Measurements from ENCODE around the gene PTTG1IP.
A peak's percentile ranks its signal among the peaks of the same experiment; 100 is the strongest.
"Not testable (repeated sequence)": the region's sequence is repeated elsewhere in the genome, so short reads cannot be mapped to it uniquely, and the experiment has no call there.

PTTG1IP gene

DNA sequence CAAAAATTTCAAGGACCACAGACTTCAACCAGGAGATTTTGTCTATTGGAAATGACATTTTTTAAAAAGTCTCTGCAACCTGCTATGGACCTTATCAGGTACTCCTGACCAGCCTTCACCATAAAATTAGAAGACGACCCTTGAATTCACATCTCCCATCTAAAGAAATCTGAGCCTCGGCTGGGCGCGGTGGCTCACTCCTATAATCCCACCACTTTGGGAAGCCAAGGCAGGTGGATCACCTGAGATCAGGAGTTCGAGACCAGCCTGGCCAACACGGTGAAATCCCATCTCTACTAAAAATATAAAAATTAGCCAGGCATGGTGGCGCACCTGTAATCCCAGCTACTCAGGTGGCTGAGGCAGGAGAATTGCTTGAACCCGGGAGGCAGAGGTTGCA lies 5.7 kb upstream of the PTTG1IP start:
- DNase-seq, result not testable (repeated sequence)

DNA sequence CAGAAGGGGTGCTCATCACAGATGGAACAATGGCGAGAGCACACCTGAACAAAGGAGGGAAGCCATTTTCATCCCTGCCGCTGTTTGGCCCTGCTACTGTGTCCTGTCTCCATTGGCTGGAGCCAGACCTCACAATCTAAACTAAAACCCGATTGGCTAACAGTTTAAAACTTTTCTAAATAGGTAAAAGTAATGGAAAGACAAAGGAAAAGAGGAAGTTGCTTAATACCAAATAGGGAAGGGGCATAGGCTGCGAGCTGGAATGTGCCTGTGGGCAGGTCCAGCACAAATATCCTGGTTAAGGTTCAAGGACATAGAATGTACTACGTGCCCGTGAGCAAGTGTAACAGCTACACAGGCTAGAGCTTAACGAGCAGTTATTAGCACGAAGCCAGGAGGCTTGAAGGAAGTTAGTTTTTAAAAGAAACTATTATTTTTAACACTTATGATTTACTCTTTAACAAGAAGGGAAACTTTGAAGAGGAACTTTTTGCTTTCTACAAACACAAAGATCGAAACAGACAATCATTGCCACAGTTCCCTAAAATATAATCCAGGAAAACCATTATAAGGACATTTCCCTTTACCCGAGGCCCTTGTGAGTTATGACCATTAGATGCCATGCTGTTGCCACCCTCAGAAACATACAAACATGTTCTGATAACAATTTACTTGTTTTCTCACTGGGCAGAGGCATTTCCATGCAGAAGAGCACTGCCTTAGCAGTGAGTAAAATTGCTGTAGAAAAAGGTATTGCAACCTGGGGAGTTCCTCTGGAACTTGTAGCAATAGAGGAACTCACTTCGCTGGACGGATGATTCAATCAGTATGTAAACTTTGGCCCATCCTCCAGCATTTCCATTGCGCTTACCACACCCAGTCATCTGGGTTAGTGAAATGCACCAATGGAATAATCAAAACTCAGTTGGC lies 4.8 kb upstream of the PTTG1IP start:
- no peak for DNase-seq

DNA sequence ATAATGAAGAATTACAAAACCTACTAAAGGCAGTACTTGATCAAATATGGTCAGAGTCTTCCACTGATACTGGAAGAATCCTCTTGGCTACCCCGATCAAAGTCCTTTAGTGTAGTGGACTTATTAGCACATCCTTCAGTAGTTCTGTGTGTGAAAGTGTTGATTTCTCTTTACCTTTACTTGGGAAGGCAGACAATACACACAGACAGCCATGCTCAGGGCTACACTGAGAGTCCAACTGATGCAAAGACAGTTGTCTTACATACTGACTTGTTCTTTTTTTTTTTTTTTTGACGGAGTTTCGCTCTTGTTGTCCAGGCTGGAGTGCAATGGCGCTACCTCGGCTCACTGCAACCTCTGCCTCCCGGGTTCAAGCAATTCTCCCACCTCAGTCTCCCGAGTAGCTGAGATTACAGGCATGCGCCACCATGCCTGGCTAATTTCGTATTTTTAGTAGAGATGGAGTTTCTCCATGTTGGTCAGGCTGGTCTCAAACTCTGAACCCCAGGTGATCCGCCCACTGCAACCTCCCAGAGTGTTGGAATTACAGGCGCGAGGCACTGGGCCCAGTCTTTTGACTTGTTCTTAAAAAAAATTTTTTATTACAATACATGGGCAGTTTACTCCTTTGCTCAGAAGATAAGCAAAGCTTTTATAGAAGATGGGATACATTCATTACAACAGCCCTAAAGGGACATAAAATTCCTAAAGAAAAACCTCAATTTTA lies 3.5 kb upstream of the PTTG1IP start:
- DNase-seq, result no peak

DNA sequence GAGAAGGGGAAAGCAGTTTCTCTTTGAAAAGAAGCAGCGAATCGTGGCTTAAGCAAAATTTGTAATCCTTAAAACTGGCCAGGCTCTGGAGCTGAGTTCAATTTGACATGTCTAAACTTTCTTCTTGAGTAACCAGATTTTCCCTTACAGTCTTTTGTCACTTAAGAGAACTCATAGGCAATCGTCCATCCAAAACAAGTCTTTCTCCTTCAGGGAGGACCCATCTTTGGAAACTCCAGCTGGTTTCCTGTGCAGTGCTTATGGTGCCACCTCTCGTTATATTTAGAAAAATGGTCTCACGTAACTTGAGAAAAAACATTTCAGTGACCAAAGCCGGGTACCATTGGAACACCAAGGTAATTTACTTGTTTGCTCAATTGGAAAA lies 1.8 kb upstream of the PTTG1IP start:
- DNase-seq, result no peak

DNA sequence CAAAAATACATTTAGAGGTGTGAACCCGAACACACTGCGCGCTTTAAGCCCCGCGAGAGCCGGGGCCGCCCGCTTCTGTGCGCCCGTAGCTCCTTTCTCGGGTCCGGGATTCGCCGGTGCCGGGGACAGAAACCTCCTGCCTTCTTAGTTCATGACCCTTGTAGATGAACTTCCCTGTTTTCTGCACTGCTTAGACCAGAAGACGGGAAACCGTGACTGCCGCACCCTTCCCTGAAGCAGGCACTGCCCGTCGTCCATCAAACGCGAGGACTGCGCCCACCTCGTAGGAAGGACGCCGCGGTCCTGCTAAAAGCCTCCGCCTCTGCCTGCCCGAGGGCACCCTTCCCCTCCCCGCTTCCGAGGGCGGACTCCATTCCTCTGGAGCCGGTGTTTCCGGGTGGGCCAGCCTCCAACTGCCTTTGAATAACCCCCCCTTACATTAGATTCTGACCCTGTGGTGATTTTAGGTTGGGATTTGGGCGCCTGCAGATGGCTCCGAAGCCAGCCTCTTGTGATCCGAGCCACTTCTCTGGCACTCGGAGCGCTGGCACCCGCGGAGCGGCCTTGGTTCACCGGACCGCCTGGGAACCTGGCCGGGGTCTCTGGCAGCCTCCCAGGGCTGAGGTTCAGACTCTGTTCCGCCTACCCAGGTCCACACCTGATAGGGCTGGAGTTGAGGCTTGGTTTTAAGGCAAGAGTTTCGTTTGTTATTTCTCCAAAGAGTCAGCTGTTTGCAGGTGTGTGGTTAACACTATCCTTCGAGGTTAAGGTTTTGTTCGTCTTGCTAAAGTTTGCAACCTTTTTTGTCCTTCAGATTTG lies 1.2 kb upstream of the PTTG1IP start:
- peak in 1 of 2 experiments; percentile 57 for DNase-seq

DNA sequence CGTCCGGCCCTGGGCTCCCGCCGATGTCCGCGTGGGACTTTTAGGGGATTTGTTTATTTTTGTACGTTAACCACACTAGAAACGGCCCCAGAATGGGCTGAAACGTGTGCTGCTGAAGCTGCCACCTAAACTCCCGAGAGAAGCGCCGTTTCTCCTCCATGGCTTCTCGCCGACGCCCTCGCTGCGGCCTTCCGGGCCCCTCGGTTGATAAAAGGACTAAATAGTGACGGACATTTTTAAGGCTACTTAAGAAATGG lies 678 bp upstream of the PTTG1IP start:
- peak in 1 of 2 experiments; percentile 59 for DNase-seq

DNA sequence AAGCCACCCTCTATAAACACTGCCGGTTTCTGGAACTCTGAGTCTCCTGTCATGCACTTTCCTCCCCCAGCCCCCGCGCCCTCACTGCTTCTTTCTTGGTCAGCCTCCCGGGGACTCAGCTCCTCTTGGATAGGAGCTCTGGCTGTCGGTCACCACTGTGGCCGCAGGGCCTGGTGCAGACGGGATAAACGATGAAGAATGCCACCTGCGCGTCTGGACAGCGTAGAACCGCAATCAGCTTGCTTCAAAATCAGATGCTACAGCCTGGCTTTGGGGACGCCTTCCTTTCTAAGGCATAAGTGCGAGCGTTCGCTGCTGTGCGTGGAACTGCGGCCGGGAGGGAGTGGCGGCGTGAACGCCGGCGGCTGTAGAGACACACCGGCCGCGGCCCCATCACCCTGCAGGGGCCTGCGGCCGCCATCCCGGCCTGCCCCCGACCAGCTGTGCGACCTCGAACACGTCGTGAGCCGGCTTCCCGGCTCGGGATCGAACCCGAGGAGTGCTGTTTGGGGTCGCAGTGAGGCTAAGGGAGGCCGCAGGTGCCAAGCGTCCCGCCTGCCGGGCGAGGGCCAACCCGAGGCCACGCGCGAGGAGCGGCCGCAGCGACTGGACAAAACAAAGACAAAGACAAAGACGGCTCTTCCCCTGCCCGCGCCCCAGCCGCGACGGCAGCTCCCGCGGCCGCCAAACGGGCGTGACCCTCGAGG lies 688 bp downstream of the PTTG1IP start:
- peak in 1 of 2 experiments; percentile 45 for DNase-seq

DNA sequence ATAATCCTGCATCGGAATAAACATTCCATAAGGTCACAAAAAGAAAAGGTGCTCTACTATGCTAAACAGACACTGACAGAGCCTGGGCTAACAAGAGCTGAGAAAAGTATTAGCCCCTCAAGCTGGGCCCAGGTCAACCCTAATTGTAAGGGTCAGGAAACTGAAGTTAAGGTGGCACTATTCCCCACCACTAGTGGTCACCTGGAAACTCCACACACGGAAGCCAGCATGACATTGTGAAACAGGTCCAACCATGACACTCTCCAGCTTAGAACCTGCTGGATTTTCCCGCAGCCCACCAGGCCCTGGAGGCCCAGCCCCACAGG lies 1.2 kb downstream of the PTTG1IP start:
- no peak for DNase-seq

DNA sequence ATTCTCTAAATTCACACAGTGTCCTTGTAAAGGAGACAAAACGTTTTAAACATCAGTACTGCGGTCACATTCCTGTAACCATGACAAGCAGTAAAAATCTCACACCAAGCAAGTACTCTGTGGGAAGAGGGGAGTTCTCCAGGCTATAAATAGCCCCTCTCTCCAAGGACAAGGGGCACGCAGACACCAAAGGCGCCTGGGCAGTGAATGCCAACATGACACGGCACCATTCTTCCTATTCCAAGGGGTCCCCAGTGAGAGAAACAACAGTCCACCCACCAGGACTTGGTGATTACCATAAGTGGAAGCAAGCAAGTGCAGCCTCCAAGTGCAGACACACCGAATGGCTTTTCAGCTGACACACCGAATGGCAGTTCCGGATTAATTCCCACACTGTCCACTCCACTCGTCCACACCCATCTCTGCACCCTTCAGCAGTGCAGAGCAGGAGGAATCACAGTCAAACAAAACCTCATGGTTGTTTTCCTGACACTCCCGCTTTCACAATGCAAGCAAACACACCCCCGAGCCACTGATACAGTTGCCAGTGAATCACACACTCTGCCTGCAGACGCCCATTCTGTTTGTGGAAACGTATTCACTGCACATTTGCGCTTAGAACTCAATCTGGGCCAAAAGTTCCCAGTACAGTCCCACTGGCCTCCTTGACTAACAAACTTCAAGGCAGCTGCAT lies 1.8 kb downstream of the PTTG1IP start:
- DNase-seq, result no peak

DNA sequence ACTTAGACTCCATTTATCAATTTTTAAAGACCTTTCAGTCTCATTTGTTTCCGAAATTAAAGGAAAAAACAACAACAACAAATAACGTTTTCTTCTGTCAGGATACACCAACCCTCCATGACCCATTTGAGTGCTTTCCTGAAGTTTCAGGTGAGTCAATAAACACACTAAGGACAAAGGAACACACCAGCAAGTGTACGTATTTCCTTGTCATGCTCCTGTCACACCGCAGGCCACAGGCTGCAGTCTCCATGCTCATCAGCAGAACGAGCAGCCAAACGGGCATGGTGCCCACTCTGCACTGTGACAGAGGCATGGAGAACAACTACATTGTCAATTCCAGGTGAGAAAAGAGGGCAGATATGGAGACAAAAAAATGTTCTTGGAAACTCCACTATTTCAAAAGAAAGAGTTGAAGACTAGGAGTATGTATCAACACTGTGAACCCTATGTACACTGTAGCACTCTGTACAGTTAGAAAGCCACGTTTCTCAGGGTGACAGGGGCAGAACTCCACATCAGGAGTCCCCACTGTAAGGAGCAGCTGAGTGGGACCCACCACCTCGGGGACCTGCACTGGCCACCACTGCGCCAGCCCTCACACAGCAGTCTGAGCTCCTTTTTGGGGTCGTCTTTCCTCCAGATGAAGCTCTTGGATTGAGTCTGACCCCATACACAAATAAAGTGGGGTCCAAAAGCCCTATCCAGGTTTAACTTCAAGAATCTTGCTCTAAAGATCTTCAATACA lies 2.6 kb downstream of the PTTG1IP start:
- no peak for DNase-seq

DNA sequence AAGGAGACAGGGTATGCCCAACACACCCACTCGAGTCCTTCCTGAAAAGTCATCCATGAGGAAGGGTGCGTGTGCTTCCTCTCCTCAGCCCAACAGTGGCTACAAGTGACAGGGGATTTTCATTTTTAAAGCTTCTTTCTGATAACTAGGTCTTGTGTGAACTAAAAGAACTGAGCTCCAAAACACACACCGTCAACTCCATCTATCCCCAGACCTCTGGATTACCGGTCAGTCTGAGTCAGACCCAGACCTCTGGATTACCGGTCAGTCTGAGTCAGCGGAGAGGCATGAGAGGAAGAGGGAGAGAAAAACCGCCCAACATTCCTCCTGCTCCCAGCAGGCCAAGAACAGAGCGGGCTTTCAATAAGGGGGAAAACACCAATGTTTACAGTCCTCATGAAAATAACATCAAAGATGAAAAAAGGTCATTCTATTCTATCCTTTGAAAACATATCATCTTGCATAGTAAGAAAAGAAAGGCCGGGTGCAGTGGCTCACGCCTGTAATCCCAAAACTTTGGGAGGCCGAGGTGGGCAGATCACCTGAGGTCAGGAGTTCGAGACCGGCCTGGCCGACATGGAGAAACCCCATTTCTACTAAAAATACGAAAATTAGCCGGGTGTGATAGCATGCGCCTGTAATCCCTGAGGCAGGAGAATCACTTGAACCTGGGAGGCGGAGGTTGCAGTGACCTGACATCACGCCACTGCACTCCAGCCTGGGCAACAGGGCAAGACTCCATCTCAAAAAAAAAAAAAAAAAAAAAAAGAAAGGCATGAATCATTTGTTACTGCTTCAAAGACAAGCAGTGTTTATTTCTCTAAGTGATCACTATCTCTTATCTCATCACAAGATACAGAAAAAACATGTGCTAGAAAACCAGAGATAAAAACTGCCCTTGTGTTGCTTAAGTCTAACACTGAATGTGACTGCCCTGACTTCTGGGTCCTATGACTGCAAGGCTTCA lies 3.4 kb downstream of the PTTG1IP start:
- no peak for DNase-seq

DNA sequence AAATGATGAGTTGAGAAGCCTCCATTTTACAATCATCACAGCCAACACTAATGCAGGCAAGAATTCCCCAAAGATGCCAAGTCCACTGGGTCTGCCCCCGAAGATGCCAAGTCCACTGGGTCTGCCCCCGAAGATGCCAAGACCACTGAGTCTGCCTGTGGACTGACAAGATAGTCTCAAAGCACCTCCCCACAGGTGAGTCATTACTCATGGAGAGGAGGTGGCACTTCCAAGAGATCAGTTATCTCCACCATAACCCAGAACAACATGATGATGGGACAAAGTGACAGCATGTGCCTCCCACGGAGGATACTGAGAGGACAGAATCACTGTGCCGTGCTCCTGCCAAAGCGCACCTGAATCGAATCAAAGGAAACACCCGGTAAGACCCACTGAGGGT lies 4.8 kb downstream of the PTTG1IP start:
- DNase-seq, result no peak

DNA sequence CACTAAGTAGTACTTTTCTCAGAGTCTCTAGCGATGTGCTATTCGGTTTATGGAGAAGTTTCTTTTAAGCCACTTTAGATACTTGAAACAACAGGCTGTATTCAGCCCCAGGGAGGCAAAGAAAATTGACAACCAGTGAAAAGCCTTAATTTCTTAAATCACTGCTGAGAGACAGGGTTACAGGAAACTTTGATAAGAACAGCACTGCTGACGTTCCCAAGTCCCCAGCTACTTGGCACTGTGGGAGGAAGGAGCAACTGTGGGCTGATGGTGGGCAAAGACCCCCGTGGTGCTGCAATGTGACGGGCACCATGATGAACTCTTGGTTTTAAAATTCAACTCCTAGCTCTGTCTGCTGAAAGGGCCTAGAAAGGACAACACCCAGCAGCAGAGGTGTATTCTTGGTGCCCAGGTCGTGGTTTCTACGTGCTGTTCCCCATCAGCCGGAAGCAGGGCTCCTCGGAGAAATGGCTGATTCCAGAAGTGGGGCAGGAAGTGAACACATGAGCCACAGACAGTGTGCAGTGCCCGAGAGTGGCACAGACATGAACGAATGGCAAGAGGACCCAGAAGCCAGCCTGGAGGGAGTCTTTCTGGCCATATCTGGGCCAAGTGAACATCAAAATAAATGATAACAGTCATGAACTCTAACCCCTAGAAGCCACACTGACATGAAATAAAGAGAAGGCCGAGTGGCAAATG lies 5.3 kb downstream of the PTTG1IP start:
- DNase-seq, result no peak

DNA sequence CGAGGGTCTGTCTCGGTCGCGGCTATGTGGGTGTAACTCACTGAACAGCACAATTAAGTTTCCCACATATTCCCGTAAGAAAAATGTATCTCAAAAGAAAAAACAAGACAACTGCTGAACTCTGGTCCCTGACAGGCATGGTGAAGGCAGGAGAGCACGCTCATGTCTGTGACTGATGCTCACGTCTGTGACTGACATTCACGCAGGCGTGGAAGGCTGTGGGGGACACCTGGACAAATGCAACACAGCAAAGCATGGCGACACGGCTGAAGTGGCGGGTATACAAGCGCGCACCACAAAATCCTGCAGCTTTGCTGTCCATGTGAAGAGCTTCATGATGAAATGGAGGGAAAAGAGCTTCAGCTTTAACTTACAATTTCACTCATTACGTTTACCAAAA lies 6.0 kb downstream of the PTTG1IP start:
- DNase-seq, result no peak

DNA sequence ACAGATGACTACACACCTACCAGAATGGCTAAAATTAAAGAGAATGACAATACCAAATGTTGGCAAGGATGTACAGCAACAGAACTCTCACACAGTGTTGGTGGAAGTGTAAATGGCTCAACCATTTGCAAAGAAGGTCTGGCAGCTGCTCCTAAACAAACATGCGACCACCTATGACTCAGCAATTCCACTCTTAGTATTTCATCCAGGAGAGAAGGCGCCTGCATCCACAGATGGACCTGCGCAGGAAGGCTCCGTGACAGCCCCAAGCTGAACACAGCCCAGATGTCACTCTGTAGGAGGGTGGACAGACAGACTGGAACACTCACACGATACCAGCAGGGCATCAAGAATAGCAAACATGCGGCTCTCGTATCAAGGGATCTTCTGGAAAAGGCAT lies 6.7 kb downstream of the PTTG1IP start:
- no peak for DNase-seq

DNA sequence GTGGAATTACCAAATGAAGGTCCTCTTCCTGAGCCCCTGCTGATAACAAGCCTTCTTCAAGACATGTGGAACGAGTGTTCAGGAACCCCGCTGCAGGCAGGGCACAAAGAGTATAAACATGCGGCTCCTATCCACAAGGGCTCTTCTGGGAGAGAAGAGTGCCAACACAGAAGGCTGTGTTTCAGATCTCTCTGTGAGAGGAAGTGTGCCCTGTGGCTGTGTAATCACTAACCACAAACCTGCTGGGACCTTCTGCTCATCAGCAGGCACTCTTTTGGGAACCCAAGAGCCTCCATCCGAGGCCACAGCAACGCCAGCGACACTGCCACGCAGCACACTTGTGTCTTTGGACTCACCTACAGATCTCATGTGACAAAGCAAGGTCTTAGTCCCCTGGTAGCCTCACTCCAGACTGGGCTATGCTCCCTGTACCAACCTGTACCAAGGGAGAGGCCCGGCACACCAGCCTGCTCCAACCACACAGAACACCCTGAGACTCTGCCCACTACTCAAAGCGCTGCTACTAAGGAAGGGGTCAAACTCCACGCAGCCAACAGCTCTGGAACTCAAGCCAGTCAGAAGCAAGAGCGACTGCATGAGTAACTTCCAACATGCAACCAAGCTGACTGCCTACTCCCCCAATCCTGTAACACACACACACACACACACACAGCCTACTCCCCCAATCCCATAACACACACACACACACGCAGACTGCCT lies 7.8 kb downstream of the PTTG1IP start:
- DNase-seq, result no peak

DNA sequence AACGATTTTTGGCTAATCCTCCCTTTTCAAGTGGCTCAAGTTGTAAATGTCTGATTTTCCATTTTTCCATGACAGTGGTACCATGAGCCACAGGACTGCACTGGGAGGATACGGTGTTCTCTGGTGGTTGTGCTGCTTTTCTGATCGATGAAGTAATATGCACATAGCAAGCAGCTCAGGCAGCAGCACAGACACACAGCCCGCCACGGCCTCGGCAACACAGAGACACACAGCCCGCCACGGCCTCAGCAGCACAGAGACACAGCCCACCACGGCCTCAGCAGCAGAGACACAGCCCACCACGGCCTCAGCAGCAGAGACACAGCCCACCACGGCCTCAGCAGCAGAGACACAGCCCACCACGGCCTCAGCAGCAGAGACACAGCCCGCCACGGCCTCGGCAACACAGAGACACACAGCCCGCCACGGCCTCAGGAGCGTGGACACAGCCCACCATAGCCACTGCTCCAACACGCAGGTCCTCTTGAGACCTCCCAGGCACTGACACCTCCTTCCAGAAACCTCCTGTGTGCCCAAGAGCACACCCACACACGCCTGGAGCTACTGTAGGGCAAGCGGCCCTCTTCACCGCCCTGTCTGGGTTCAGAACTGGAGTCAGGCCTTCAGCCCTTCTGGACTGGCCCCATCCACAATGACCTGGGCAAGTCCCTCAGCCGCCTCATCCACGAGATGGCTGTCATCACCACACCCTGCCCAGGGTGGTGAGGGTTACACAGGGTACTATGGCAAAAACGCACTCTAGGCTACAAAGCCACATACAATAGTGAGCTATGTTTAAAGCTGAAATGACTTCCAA lies 10.4 kb downstream of the PTTG1IP start:
- DNase-seq, result no peak

DNA sequence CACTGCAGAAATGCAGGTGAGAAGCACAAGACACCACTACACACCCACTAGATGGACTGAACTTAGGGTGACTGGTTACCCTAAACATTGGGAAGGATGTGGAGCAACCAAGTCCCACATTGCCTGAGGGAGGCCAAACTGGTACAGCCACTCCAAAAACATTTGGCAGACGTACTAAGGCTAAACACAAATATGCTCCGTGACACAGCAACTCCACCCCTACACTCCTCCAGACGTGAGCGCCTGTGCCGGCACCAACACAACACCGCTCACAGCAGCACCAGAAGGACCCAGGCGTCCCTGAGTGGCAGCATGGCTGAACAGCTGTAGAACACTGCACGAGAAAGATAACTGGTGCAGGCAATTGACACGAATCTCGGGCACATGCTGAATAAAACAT lies 14.7 kb downstream of the PTTG1IP start:
- no peak for DNase-seq
